Measurements from ENCODE around the gene KL.

DNA sequence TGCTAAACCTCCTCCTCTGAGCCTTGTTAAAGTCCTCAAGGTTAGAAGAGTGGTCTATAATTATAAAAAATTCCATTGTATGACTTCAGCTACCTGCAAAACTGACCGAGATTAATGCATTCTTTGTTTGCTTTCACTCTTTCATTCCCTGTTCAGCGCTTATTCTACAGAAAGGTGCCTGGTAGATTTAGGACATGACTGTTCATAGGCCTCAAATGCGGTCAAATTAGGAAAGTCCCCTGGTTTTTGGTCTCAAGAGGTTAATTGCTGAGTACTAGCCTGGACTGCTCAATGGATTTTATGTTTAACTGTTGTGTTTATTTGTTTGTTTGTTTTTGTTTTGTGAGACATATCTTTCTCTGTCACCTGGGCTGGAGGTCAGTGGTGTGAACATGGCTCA lies 35.4 kb downstream of the KL start:
- no peak for TF ChIP-seq SUZ12 (IDR thresholded peaks at IDR 0.05; ENCODE audit: extremely low read depth, insufficient read depth, insufficient read length)
- TF ChIP-seq ZNF274 (IDR thresholded peaks at IDR 0.05; ENCODE audit: low read depth, low read length) = no peak
